Measurements from ENCODE around the gene CCDC136.

CCDC136 gene

GRCh38 chr7:128775744-128776474 is 15.9 kb upstream of the CCDC136 start, which contains the start of gene OPN1SW:
TSS of gene OPN1SW (minus strand) at chr7:128775794. CDS start at chr7:128775781, 13 bp downstream.
- Histone ChIP-seq H3K9me3 (ENCODE audit: insufficient read depth, low read depth, low read length) (no peaks in the 10 kb centered on the region), H3K9ac (ENCODE audit: low read depth, low read length, poor library complexity, severe bottlenecking) (no peak within 1 kb of the TSS), H3K79me2 (ENCODE audit: insufficient read depth, low read length) (no peaks in the 10 kb centered on the region), H3K4me1 (ENCODE audit: insufficient read depth, low read length, poor library complexity, severe bottlenecking) (no peaks in the 10 kb centered on the region), H3K9me2 (replicated peaks; ENCODE audit: low read depth, low read length) (no peaks in the 10 kb centered on the region), H3F3A (ENCODE audit: low read depth) (no peaks in the 10 kb centered on the region), H3K27me3 (ENCODE audit: insufficient read depth, low read length, poor library complexity, severe bottlenecking) (no peaks in the 10 kb centered on the region), H3K4me2 (ENCODE audit: low read depth, low read length, poor library complexity, severe bottlenecking) (no peak within 1 kb of the TSS), H3K4me3 (ENCODE audit: low read length, poor library complexity, severe bottlenecking) (no peak within 1 kb of the TSS), H3K36me3 (ENCODE audit: insufficient read depth, low read length) (peaks cover 18% of the 10 kb centered on the region; the same call in 1 of the 2 replicates), H4K20me1 (ENCODE audit: insufficient read depth, low read length, poor library complexity, severe bottlenecking) (no peaks in the 10 kb centered on the region), H2AFZ (ENCODE audit: low read length) (no peak within 1 kb of the TSS)
- TF ChIP-seq EZH2phosphoT487 (IDR thresholded peaks at IDR 0.05; ENCODE audit: borderline replicate concordance), result no peak

- Histone ChIP-seq H3K9ac (ENCODE audit: low read depth, low read length, poor library complexity, severe bottlenecking) (no peak overlapping the region), H3K9me3 (ENCODE audit: insufficient read depth, low read depth, low read length) (no peaks in the 10 kb centered on the region), H3K9me2 (replicated peaks; ENCODE audit: low read depth, low read length) (no peaks in the 10 kb centered on the region), H4K20me1 (ENCODE audit: insufficient read depth, low read length, poor library complexity, severe bottlenecking) (no peaks in the 10 kb centered on the region), H3K4me2 (ENCODE audit: low read depth, low read length, poor library complexity, severe bottlenecking) (no peak overlapping the region), H3K79me2 (ENCODE audit: insufficient read depth, low read length) (no peaks in the 10 kb centered on the region), H3K27me3 (ENCODE audit: insufficient read depth, low read length, poor library complexity, severe bottlenecking) (no peaks in the 10 kb centered on the region), H2AFZ (ENCODE audit: low read length) (no peak overlapping the region), H3K4me1 (ENCODE audit: insufficient read depth, low read length, poor library complexity, severe bottlenecking) (no peaks in the 10 kb centered on the region), H3K36me3 (ENCODE audit: insufficient read depth, low read length) (peaks cover 3% of the 10 kb centered on the region; the same call in 1 of the 2 replicates), H3K4me3 (ENCODE audit: low read length, poor library complexity, severe bottlenecking) (no peak overlapping the region), H3F3A (ENCODE audit: low read depth) (no peaks in the 10 kb centered on the region)
- TF ChIP-seq EZH2phosphoT487 (IDR thresholded peaks at IDR 0.05; ENCODE audit: borderline replicate concordance) (no peak), CTCF (conservative IDR thresholded peaks at IDR 0.05; ENCODE audit: low read length) (no peak)
Measured at GRCh38 chr7:128777156-128778123, 14.3 kb upstream of the CCDC136 start.

- Histone ChIP-seq H3K36me3 (ENCODE audit: insufficient read depth, low read length) (no peaks in the 10 kb centered on the region; the same call in 1 of the 2 replicates), H3F3A (ENCODE audit: low read depth) (no peaks in the 10 kb centered on the region), H3K4me3 (ENCODE audit: low read length, poor library complexity, severe bottlenecking) (no peak overlapping the region), H3K27me3 (ENCODE audit: insufficient read depth, low read length, poor library complexity, severe bottlenecking) (no peaks in the 10 kb centered on the region), H3K9ac (ENCODE audit: low read depth, low read length, poor library complexity, severe bottlenecking) (no peak overlapping the region), H3K9me2 (replicated peaks; ENCODE audit: low read depth, low read length) (no peaks in the 10 kb centered on the region), H3K4me1 (ENCODE audit: insufficient read depth, low read length, poor library complexity, severe bottlenecking) (no peaks in the 10 kb centered on the region), H2AFZ (ENCODE audit: low read length) (no peak overlapping the region), H3K4me2 (ENCODE audit: low read depth, low read length, poor library complexity, severe bottlenecking) (no peak overlapping the region), H3K79me2 (ENCODE audit: insufficient read depth, low read length) (no peaks in the 10 kb centered on the region), H3K9me3 (ENCODE audit: insufficient read depth, low read depth, low read length) (no peaks in the 10 kb centered on the region), H4K20me1 (ENCODE audit: insufficient read depth, low read length, poor library complexity, severe bottlenecking) (no peaks in the 10 kb centered on the region)
- no peak for TF ChIP-seq CTCF (conservative IDR thresholded peaks at IDR 0.05; ENCODE audit: low read length)
- no peak for TF ChIP-seq EZH2phosphoT487 (IDR thresholded peaks at IDR 0.05; ENCODE audit: borderline replicate concordance)
Measured at GRCh38 chr7:128778946-128779345, 12.8 kb upstream of the CCDC136 start.

Data from Loucy (cell line).